GM12872 (cell line): ENCODE measurements around the gene FGF14.

Source experiments
- CTCF ChIP-seq: IDR thresholded peaks from 3 replicates; pipeline ENCODE4 v1.5.1; 2011; ENCODE audit warnings: low read depth, mild to moderate bottlenecking, low read length, moderate library complexity; ENCODE audit not compliant: insufficient read depth

The FGF14 gene

DNA sequence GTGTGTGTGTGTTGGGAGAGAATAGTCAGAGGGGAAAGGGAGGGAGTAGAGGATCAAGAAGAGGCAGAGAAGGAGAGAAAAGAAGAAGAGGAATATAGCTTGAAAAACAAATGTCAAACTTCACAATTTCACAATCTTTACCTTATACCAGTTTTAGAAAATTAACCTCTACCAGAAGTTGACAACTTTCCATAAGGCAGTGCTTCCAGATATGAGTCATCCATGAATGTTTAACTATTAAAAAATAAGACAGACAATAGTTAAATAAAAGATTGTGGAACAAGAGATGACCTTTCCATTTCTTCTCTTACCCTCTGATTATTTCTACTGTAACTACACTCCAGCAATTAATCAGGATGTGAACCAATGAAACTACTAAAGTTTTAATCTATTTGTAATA, 720.0 kb downstream of the FGF14 start:
- no peak for TF ChIP-seq CTCF

GRCh38 chr13:101673360-101674105, 728.3 kb downstream of the FGF14 start:
- TF ChIP-seq CTCF: no peak

DNA sequence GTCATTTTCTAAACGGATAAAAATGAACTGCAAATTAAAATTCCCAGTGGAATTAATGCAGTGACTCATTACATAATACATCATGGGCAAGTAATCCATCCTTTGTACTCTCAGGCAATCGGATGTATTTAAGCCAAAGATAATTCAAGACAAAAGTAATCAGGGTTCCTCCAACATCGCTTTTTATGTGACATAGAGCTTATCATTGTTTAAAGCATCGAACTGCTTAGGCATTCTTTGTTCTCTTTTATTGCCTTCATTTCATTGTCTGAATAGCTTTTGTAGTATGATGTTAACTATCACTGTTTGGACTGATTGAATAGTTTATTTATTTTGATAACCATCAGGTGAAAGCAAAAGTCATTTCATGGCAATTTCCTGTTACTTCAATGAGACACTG, 740.0 kb downstream of the FGF14 start:
- TF ChIP-seq CTCF: no peak
